ENCODE measurements around the gene GNA12. TPM values are rescaled to one million over a fixed set of nuclear protein-coding genes. Genes with fewer than 3 reads are reported as not detected.

GNA12 gene
- total RNA-seq, 1 experiment from 2014 or later = 16.4 TPM

DNA sequence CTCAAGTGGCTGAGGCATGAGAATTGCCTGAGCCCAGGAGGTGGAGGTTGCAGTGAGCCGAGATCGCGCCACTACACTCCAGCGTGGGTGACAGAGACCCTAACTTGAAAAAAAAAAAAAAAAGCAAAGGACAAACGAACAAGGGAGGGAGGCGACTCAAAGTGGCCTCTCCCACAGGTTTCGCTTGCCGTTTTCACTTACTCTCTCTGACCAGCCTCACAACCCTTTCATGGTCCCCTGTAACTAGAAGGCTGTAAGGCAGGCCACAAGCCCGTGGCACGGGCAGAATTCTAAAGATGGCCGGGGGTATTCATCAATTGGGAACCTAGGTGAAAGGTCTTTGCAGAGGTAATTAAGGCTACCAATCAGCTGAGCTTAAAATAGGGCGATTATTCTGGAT, 25.5 kb downstream of the GNA12 start:
- DNase-seq (ENCODE audit: low spot score) = no peak

DNA sequence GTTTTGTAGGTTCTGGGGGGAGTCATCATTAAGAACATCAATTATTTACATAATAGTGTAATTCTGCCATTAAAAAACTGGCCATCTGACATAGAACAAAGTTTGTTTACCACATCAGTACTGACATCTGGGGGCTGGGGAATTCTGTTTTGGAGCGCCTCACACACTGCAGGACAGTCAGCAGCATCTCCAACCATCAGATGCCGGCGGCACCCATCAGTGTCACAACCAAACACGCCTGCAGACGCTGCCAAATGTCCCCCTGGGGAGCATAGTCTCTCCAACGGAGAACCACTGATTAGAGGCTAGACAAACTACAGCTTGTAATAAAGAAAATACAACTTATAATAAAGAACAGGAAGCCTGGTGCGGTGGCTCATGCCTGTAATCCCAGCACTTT, 26.0 kb downstream of the GNA12 start:
- no peak for DNase-seq (ENCODE audit: low spot score)

DNA sequence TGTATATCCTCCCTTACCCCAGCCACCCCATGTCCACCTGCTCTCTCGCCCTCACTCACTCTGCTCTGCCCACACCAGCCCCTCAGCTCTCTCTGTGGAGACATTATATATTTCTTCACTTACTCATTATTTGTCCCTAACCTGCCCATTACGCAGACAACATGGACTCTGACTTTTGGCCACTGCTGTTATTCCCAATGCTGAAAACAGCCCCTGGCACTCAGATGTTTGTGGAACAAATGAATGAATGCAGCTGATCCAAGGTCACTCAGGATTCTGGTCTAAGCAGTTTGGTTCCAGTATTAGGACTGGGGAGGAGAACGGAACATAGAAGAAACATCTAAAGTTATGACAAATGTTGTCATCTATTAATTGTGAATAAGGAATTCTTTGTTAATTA, 26.7 kb downstream of the GNA12 start:
- DNase-seq (ENCODE audit: low spot score) = no peak

- no peak for DNase-seq (ENCODE audit: low spot score)
These were observed 28.2 kb downstream of the GNA12 start for GRCh38 chr7:2815875-2816245.

- no peak for DNase-seq (ENCODE audit: low spot score)
These were observed 28.9 kb downstream of the GNA12 start for GRCh38 chr7:2814946-2815874.

- DNase-seq (ENCODE audit: low spot score) = no peak
These were observed 29.7 kb downstream of the GNA12 start for GRCh38 chr7:2814186-2814945.

DNA sequence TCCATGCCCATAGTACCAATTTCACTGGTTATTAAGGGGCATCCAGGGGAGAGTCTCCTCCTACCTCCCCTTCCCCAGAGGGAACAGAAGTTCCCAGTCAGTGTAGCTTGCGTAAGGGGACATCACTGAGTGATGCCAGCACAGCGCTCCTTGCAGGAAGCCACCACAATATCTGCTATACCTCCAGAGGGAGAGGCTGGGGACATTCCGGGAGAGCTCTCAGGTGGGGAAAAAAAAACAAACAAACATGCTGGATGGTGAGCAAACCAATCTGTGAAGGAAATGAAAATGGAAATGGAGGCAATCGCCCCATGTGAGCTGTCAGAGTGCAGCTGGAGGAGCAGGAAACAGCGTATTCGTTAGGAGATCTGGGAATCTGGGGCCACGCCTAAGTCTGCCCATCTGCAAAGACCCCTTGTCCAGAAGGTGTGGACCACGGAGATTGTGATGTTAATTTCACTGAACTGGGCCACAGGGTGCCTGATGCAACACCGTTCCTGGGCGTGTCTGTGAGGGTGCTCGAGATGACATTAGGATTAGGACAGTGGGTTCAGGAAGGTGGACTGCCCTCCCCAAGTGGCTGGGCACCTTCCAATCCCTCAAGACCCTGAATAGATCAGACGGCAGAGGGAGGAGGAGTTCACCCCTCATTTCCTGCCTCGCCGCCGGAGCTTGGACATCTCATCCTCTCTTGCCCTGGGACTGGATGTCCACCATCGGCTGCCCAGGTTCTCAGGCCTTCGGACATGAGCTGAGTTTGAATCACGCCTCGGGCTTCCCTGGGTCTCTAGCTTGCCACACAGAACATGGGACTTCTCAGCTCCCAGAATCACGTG, 30.5 kb downstream of the GNA12 start:
- DNase-seq (ENCODE audit: low spot score) = no peak

DNA sequence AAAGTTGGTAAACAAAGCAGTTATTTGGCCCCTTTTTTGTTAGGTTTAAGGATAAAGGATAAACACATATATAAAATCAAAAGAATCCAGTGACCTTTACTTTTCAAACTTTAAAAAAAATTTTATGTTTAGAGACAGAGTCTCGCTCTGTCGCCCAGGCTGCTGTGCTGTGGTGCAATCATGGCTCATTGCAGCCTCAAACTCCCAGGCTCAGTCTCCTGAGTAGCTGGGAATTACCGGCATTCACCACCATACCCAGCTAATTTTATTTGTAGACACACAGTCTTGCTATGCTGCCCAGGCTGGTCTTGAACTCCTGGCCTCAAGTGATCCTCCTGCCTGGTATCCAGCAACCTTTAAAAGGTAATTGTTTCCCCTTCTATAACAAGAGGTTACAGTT, 31.3 kb downstream of the GNA12 start:
- no peak for DNase-seq (ENCODE audit: low spot score)

GRCh38 chr7:2812114-2812487, 32.0 kb downstream of the GNA12 start:
- no peak for DNase-seq (ENCODE audit: low spot score)

DNA sequence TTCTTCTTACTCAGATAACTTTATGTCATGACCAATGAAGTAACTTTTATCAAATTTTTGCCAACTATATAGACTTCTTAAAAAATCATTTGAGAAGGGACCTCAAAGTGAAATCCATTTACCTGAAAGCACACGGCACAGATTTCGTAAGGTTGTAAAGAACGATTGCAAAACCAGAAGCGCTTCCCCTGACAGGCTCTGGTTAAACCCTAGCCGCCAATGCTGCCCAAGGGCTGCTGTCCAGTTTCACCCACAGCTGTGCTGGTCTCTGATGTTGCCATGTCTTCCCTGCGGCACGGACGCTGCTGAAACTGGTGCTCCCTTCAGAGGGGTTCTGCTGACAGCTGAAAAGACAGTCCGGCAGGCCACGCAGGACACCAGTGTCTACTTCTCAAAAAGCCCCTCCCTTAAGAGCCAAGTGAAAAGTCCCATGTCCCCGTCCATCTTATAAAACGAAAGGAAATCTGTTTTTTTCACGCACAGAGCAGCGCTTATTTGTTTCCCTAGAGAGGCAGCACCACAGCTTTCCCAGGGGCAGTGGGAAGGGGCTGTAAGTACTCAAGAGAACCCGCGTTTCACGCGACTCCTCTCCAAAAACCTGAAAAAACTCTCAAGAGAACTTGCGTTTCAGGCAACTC, 32.5 kb downstream of the GNA12 start:
- DNase-seq (ENCODE audit: low spot score) = no peak

DNA sequence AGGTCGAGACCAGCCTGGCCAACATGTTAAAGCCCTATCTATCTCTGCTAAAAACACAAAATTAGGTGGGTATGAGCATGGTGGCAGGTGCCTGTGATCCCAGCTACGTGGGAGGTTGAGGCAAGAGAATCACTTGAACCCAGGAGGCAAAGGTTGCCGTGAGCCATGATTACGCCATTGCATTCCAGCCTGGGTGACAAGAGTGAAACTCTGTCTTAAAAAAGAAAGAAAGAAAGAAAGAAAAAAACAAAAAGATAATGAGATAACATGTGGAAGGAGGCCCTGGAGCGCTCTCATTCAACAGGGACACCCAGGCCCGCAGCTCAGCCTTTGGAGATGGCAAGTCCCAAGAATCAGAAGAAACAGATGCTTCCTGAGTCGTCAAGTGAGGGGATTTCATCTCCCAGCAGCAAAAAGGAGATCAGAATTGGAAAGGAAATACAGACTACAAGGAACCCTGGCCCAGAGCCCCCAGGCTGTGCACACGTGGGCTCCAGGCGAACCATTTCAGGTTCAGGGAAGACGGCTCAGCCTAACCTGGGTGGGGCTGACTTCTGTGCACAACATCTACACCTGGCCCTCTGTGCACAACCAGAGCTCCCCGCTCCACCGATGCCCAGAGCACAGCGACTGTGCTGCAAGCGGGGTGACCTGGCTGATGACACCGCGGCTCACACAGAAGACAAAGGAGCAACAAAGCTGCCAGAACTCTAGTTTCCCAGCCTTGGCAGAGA, 33.3 kb downstream of the GNA12 start:
- no peak for DNase-seq (ENCODE audit: low spot score)

DNA sequence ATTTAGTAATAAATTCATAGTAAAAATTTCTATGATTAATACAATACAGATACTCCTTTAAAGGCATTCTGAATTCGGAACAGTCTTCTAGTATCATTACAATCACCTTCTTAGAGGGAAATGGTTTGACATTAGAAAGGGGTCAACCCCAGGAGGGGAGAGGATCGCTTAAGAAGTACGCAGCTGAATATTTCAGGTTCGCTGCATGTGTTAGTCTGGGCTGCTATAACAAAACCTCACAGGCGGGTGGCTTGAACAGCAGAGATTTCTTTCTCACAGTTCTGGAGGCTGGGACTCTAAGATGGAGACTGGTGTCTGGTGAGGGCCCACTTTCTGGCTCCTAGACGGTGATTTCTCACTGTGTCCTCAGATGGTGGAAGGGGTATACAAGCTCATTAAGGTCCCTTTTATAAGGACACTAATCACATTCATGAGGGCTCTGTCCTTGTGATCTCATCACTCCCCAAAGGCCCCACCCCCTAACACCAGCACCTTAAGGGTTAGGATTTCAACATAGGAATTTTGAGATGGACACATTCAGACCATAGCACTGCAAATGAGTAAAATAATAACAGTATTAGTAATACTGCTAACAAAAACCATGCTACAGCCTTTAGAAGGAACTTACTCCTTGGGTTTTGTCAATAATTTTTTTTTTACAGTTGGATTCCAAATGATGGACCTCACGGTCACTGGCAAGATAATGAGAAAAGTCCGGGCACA, 34.0 kb downstream of the GNA12 start:
- no peak for DNase-seq (ENCODE audit: low spot score)

- DNase-seq (ENCODE audit: low spot score) = no peak
These were observed 35.0 kb downstream of the GNA12 start for GRCh38 chr7:2808891-2809665.

DNA sequence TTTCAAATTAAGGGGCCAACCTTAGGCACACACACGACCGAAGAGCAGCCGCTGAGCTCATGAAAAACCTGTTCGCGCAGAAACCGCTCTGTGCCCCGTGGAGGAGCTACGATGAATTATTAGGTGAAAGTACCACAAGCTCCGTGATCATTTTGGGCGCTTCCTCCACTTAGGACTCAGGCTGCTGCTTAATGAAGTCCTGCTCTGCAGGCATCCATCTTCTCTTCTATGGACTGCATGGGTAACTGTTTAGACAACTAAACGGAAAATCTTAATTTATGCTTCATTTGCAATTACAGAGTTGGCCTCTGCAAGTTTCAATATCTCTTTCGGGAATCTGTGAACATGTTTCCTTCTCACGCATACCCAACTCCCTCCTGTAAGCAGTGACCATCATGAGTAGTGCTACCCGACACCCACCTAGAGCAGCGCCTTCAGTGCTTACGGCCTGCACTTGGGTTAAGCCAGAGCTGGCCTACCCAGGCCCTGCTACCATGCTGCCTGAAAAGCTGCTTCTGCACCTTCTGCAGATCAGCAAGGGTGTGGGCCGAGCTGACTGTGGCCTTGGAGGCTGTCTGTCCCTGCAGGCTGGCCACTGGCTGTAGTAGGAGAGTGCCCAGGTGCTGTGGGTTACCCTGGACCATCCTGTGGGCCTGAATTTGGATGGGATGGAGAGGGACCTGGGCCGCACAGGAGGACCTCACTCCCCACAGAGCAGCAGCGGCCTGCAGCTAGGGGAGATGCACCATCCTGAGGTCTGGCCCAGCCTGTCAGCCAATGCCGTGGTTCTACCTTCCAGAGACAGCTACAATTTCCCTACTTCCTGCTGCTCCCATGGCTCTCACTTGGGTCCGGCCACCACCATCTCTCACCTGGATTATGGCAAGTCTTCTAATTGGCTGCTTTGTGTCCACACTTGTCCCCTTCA, 36.0 kb downstream of the GNA12 start:
- DNase-seq (ENCODE audit: low spot score) = no peak

DNA sequence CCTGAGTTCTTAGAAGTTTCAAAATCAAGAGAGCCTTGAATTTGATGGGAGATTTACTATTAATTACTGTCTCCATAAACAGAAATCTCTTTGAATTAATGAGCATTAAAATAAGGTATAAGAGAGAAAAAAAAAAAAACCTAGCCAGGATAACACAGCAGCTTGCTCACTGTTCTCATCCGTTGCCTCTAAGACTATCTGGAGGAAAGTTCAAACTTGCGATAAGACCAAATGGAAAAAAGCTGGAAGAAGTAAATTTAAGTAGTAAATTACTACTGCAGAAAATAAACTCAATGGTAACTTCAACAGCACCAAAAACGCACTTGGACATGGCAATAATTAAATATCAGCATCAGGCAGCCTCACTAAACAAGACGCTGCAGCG, 36.7 kb downstream of the GNA12 start:
- no peak for DNase-seq (ENCODE audit: low spot score)

- no peak for DNase-seq (ENCODE audit: low spot score)
These were observed 37.5 kb downstream of the GNA12 start for GRCh38 chr7:2806571-2806970.

DNA sequence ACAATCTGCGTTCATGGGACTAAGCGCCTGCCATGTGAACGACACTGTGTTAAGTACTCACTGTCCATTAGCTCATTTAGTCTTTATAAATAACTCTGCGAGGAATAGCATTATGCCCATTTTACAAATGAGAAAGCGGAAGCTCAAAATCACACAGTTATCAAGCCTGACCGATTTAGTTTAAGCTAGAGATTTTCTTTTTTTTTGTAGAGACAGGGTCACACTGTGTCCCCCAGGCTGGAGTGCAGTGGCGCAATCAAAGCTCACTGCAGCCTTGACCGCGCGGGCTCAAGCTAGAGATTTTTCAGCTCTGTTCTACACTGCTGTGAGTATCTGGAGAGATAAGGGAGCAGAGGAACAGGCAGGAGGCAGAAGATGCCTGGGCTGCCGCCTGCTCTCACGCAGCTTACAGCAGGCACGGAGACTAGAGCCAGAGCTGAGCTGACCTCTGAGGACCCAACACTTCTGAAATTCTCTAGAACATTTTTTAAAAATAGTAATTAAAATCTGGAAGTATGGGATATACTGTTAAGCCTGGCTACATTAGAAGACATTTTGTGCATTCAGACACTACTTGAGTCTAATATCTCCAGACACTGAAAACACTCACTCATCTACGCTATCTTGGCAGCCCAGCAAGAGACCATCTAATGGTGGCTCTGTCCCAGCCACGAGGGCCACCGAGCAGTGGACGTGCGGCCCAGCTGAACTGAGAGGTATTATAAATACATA, 38.7 kb downstream of the GNA12 start:
- DNase-seq (ENCODE audit: low spot score) = no peak
